HepG2 (cell line): ENCODE results near the gene PANK4.

ENCODE experiments used
- JUN ChIP-seq: sonication (generic); formaldehyde crosslinking; IDR thresholded peaks from 2 replicates; pipeline ENCODE4 v1.4.0; 2020; ENCODE audit warnings: mild to moderate bottlenecking, missing genetic modification reagents
- ZBTB21 ChIP-seq: sonication (generic); formaldehyde crosslinking; IDR thresholded peaks from 2 replicates; pipeline ENCODE4 v1.4.0; 2020; ENCODE audit warnings: missing genetic modification reagents
- ZNF235 ChIP-seq: sonication (generic); formaldehyde crosslinking; IDR thresholded peaks from 2 replicates; pipeline ENCODE4 v1.8.1; 2023; ENCODE audit warnings: mild to moderate bottlenecking, missing genetic modification reagents, borderline replicate concordance
- ZNF589 ChIP-seq: sonication (generic); formaldehyde crosslinking; conservative IDR thresholded peaks from 2 replicates; pipeline ENCODE4 v1.8.0; 2022; ENCODE audit warnings: mild to moderate bottlenecking, moderate library complexity, missing genetic modification reagents

- TF ChIP-seq JUN (no peak), ZBTB21 (no peak), ZNF589 (CRISPR knock-in tag) (no peak), ZNF235 (CRISPR knock-in tag) (no peak)
These were observed 37.8 kb upstream of the PANK4 start for GRCh38 chr1:2564006-2564814.
